H1 (cell line): Measurements from ENCODE around the gene ARHGEF28. TPM values are rescaled to one million over a fixed set of nuclear protein-coding genes. Genes with fewer than 3 reads are reported as not detected.

Source experiments
- CTCF ChIA-PET: fragments of 300-600 bp; sonication (Branson Sonifier 250); formaldehyde crosslinking; loops from one replicate; lab custom pipeline; 2021; ENCODE audit not compliant: partially characterized antibody; lab: Charles Lee
- POLR2A ChIA-PET: fragments of 300-600 bp; sonication (Branson Sonifier 250); formaldehyde crosslinking; loops from one replicate; lab custom pipeline; 2021; ENCODE audit warnings: inconsistent platforms; ENCODE audit not compliant: partially characterized antibody; lab: Charles Lee
- DNase-seq, 2 experiments: peaks; one replicate each; pipeline versions ENCODE4 v3.0.0 to v3.0.0-alpha.2; 2010 to 2022; ENCODE audit warnings: low spot score in 2 of 2, low read depth in 1 of 2, mixed read lengths in 1 of 2
- FAIRE-seq: peaks from 2 replicates; lab custom pipeline; 2011; peaks lifted over from hg19 to GRCh38; lab: Jason Lieb, UNC
- H2AFZ ChIP-seq: 2 replicates; pipeline ENCODE4 v1.8.1; 2012; ENCODE audit warnings: low read length, inconsistent platforms
- H2AK5ac ChIP-seq: 2 replicates; pipeline ENCODE4 v1.6.1; 2013; ENCODE audit warnings: low read depth, low read length
- H2BK120ac ChIP-seq: replicated peaks from 2 replicates; pipeline ENCODE3; 2013; ENCODE audit warnings: low read depth, low read length, inconsistent platforms
- H2BK12ac ChIP-seq: 2 replicates; pipeline ENCODE4 v1.6.1; 2013; ENCODE audit warnings: low read depth, low read length
- H2BK15ac ChIP-seq: 2 replicates; pipeline ENCODE4 v1.6.1; 2013; ENCODE audit warnings: low read length
- H2BK20ac ChIP-seq: 2 replicates; pipeline ENCODE4 v1.6.1; 2013; ENCODE audit warnings: low read length
- H2BK5ac ChIP-seq: 2 replicates; pipeline ENCODE4 v1.6.1; 2013; ENCODE audit warnings: low read depth, low read length
- H3K14ac ChIP-seq: 2 replicates; pipeline ENCODE4 v1.6.1; 2013; ENCODE audit warnings: inconsistent platforms; ENCODE audit not compliant: insufficient read length
- H3K18ac ChIP-seq: 2 replicates; pipeline ENCODE4 v1.6.1; 2013; ENCODE audit warnings: low read length; ENCODE audit errors: extremely low read depth
- H3K23ac ChIP-seq: 2 replicates; pipeline ENCODE4 v1.6.1; 2013; ENCODE audit warnings: inconsistent platforms; ENCODE audit not compliant: insufficient read length
- H3K23me2 ChIP-seq: 2 replicates; pipeline ENCODE4 v1.6.1; 2013; ENCODE audit warnings: low read depth, low read length
- H3K27ac ChIP-seq: 2 replicates; pipeline ENCODE4 v1.6.1; 2011; ENCODE audit warnings: low read depth, low read length, inconsistent platforms
- H3K27me3 ChIP-seq, 4 experiments: replicated peaks in 1 of 4; 1 replicate in 1 of 4; 2 replicates in 3 of 4; pipeline versions ENCODE4 v1.6.1 to v1.8.1; 2011 to 2013; ENCODE audit warnings: low read length in 3 of 4, mild to moderate bottlenecking in 3 of 4, inconsistent platforms in 2 of 4, mixed read lengths in 2 of 4, moderate library complexity in 1 of 4; ENCODE audit not compliant: control insufficient read depth in 3 of 4, insufficient read depth in 3 of 4; ENCODE audit errors: extremely low read depth in 1 of 4
- H3K36me3 ChIP-seq, 4 experiments: 2 replicates each; pipeline versions ENCODE4 v1.6.1 to v1.8.1; 2011 to 2013; ENCODE audit warnings: mild to moderate bottlenecking in 4 of 4, low read length in 3 of 4, moderate library complexity in 2 of 4, control low read depth in 1 of 4, inconsistent platforms in 1 of 4; ENCODE audit not compliant: insufficient read depth in 4 of 4, control insufficient read depth in 2 of 4
- H3K4ac ChIP-seq: replicated peaks from 2 replicates; pipeline ENCODE3; 2013; ENCODE audit warnings: low read length, low read depth, mixed read lengths, inconsistent platforms; ENCODE audit not compliant: insufficient read length
- H3K4me1 ChIP-seq, 4 experiments: replicated peaks in 1 of 4; 1 replicate in 1 of 4; 2 replicates in 3 of 4; pipeline versions ENCODE4 v1.6.1 to v1.8.1; 2011 to 2013; ENCODE audit warnings: low read length in 3 of 4, inconsistent platforms in 2 of 4, mixed read lengths in 1 of 4; ENCODE audit not compliant: insufficient read depth in 4 of 4, control insufficient read depth in 3 of 4
- H3K4me2 ChIP-seq, 2 experiments: 2 replicates each; pipeline versions ENCODE4 v1.6.1 to v1.8.1; 2011 to 2013; ENCODE audit warnings: low read depth in 2 of 2, low read length in 2 of 2, control low read depth in 1 of 2, inconsistent platforms in 1 of 2, mild to moderate bottlenecking in 1 of 2; ENCODE audit not compliant: insufficient read depth in 1 of 2
- H3K4me3 ChIP-seq, 4 experiments: fragments of 200-600, 300-600 bp in 1 of 4; sonication (generic), shearing (Covaris generic), sonication (Bioruptor Twin) in 1 of 4; 2 replicates each; pipeline versions ENCODE4 v1.5.1 to v1.8.1; 2011 to 2016; ENCODE audit warnings: low read length in 4 of 4, low read depth in 3 of 4, control low read depth in 2 of 4, inconsistent platforms in 2 of 4, mild to moderate bottlenecking in 2 of 4, mixed read lengths in 1 of 4, moderate library complexity in 1 of 4; ENCODE audit not compliant: insufficient read depth in 2 of 4; ENCODE audit errors: extremely low read depth in 1 of 4
- H3K56ac ChIP-seq: replicated peaks from 2 replicates; pipeline ENCODE3; 2013; ENCODE audit warnings: low read depth, mild to moderate bottlenecking, mixed read lengths, low read length, inconsistent platforms; ENCODE audit not compliant: insufficient read length
- H3K79me1 ChIP-seq: 2 replicates; pipeline ENCODE4 v1.6.1; 2013; ENCODE audit warnings: low read depth, low read length, control low read depth
- H3K79me2 ChIP-seq, 2 experiments: 2 replicates each; pipeline versions ENCODE4 v1.6.1 to v1.8.1; 2012 to 2013; ENCODE audit warnings: low read length in 2 of 2, mild to moderate bottlenecking in 2 of 2, inconsistent platforms in 1 of 2; ENCODE audit not compliant: insufficient read depth in 2 of 2, control insufficient read depth in 1 of 2
- H3K9ac ChIP-seq, 4 experiments: replicated peaks in 1 of 4; 1 replicate in 1 of 4; 2 replicates in 3 of 4; pipeline versions ENCODE4 v1.6.1 to v1.8.1; 2011 to 2013; ENCODE audit warnings: low read depth in 3 of 4, low read length in 3 of 4, control low read depth in 2 of 4, mild to moderate bottlenecking in 2 of 4, moderate library complexity in 2 of 4, inconsistent platforms in 1 of 4; ENCODE audit errors: extremely low read depth in 1 of 4
- H3K9me3 ChIP-seq, 2 experiments: 2 replicates each; pipeline versions ENCODE4 v1.6.1 to v1.8.1; 2012 to 2013; ENCODE audit warnings: mild to moderate bottlenecking in 2 of 2, moderate library complexity in 2 of 2, control low read depth in 1 of 2, inconsistent platforms in 1 of 2, low read depth in 1 of 2, low read length in 1 of 2, mixed read lengths in 1 of 2; ENCODE audit not compliant: insufficient read depth in 2 of 2
- H4K20me1 ChIP-seq, 2 experiments: replicated peaks in 1 of 2; 2 replicates each; pipeline versions ENCODE3 to v1.8.1; 2011 to 2013; ENCODE audit warnings: inconsistent platforms in 2 of 2, low read length in 2 of 2, mild to moderate bottlenecking in 1 of 2; ENCODE audit not compliant: insufficient read depth in 2 of 2, control insufficient read depth in 1 of 2
- H4K5ac ChIP-seq: 2 replicates; pipeline ENCODE4 v1.6.1; 2013; ENCODE audit warnings: low read length, low read depth, mixed read lengths, inconsistent platforms; ENCODE audit not compliant: insufficient read length
- H4K8ac ChIP-seq: 2 replicates; pipeline ENCODE4 v1.8.0; 2013; ENCODE audit warnings: mild to moderate bottlenecking, moderate library complexity, low read length, inconsistent platforms; ENCODE audit not compliant: insufficient read depth; ENCODE audit errors: extremely low read depth
- H4K91ac ChIP-seq: replicated peaks from 2 replicates; pipeline ENCODE3; 2013; ENCODE audit warnings: low read length, mixed read lengths, inconsistent platforms; ENCODE audit not compliant: insufficient read length
- ATF3 ChIP-seq: IDR thresholded peaks from 2 replicates; pipeline ENCODE4 v1.6.1; 2011; ENCODE audit warnings: low read depth, mild to moderate bottlenecking, low read length; ENCODE audit not compliant: insufficient read depth
- BRCA1 ChIP-seq: IDR thresholded peaks from 2 replicates; pipeline ENCODE4 v1.6.1; 2012; ENCODE audit warnings: low read depth, low read length, improper control_type of control experiment
- CEBPB ChIP-seq: IDR thresholded peaks from 2 replicates; pipeline ENCODE4 v1.6.1; 2012; ENCODE audit warnings: low read depth, low read length
- EP300 ChIP-seq, 2 experiments: IDR thresholded peaks; 1 replicate in 1 of 2; 2 replicates in 1 of 2; pipeline ENCODE4 v1.6.1; 2011 to 2012; ENCODE audit warnings: low read depth in 2 of 2, low read length in 2 of 2, mild to moderate bottlenecking in 2 of 2, borderline replicate concordance in 1 of 2, inconsistent platforms in 1 of 2, moderate library complexity in 1 of 2
- JUN ChIP-seq: IDR thresholded peaks from 2 replicates; pipeline ENCODE4 v1.6.1; 2011; ENCODE audit warnings: low read depth, mild to moderate bottlenecking, improper control_type of control experiment, low read length
- KDM1A ChIP-seq: fragments of 200-600, 300-600 bp; sonication (generic); IDR thresholded peaks from 2 replicates; pipeline ENCODE4 v1.7.1; 2016; ENCODE audit warnings: mild to moderate bottlenecking, low read length, borderline replicate concordance
- MAX ChIP-seq: IDR thresholded peaks from 2 replicates; pipeline ENCODE4 v1.6.1; 2012; ENCODE audit warnings: inconsistent platforms
- PHF8 ChIP-seq: fragments of 200-600 bp; sonication (generic); conservative IDR thresholded peaks from 2 replicates; pipeline ENCODE4 v1.7.1; 2012; ENCODE audit warnings: low read depth, mild to moderate bottlenecking, inconsistent platforms, low read length, moderate library complexity
- RAD21 ChIP-seq, 2 experiments: IDR thresholded peaks in 1 of 2; conservative IDR thresholded peaks in 1 of 2; 2 replicates each; pipeline ENCODE4 v1.6.1; 2011; ENCODE audit warnings: low read depth in 2 of 2, low read length in 2 of 2, improper control_type of control experiment in 1 of 2, inconsistent platforms in 1 of 2, mild to moderate bottlenecking in 1 of 2, moderate library complexity in 1 of 2
- RFX5 ChIP-seq: IDR thresholded peaks from 2 replicates; pipeline ENCODE4 v1.6.1; 2011; ENCODE audit warnings: low read depth, low read length, improper control_type of control experiment, borderline replicate concordance
- SP1 ChIP-seq: IDR thresholded peaks from 2 replicates; pipeline ENCODE4 v1.6.1; 2011; ENCODE audit warnings: low read depth, low read length
- TBP ChIP-seq: IDR thresholded peaks from 2 replicates; pipeline ENCODE4 v1.6.1; 2011; ENCODE audit warnings: low read depth, low read length, improper control_type of control experiment
- TCF12 ChIP-seq: IDR thresholded peaks from 2 replicates; pipeline ENCODE4 v1.6.1; 2011; ENCODE audit warnings: low read depth, mild to moderate bottlenecking, low read length
- WGBS, 2 experiments: shearing (Covaris generic) in 1 of 2; methylation state at CpG; one replicate each; pipeline versions ENCODE4 v1.1.6 to v1.1.7; 2013 to 2015; ENCODE audit warnings: low lambda C conversion rate in 2 of 2, mixed read lengths in 2 of 2, inconsistent platforms in 1 of 2, low coverage in 1 of 2, missing lambda C conversion rate in 1 of 2; ENCODE audit not compliant: insufficient replicate concordance in 2 of 2, insufficient coverage in 1 of 2, insufficient read length in 1 of 2; ENCODE audit errors: extremely low coverage in 1 of 2, missing lambda C conversion rate in 1 of 2; 5-methylcytosine and 5-hydroxymethylcytosine counted together
- polyA plus RNA-seq, 7 experiments: library from polyadenylated mRNA; depleted of rRNA in 3 of 7; stranded (reverse) in 5 of 7; unstranded in 2 of 7; fragments of >200 nt in 5 of 7; fragments of 200-250 nt in 2 of 7; gene quantifications; 1 replicate in 5 of 7; 2 replicates in 1 of 7; 4 replicates in 1 of 7; pipeline versions ENCODE4 v1.2.1 to v1.2.3, GENCODE V29; 2011 to 2013; ENCODE audit warnings: missing spikeins in 2 of 7, mixed read lengths in 2 of 7
- total RNA-seq: library from RNA; stranded (reverse); fragmentation: NEBNext Ultra II Directional; extraction: Animal tissue kit (Norgen Biotek cat#: 25700); gene quantifications from 2 replicates; pipeline ENCODE4 v1.2.1, GENCODE V29; 2021

Gene ARHGEF28
- total and polyA plus RNA-seq, 2 of the 8 experiments (the other 6 are each of a cell fraction or from before 2014, with no cell fraction given) = 0.33 to 1.0 TPM

- Histone ChIP-seq H3K36me3 (no peaks in the 10 kb centered on the region), H4K20me1 (no peaks in the 10 kb centered on the region), H3K23ac (no peak overlapping the region), H2BK5ac (no peak overlapping the region), H3K56ac (no peak overlapping the region), H2BK15ac (no peak overlapping the region), H3K4ac (no peak overlapping the region), H3K79me2 (no peaks in the 10 kb centered on the region), H3K27me3 (no peaks in the 10 kb centered on the region; a peak in 1 of 7 replicates), H2AK5ac (no peak overlapping the region), H3K14ac (no peak overlapping the region), H3K9ac (peak overlapping the region in 1 of 4 experiments; percentile 34; a peak in 1 of 7 replicates), H4K91ac (no peak overlapping the region), H2BK20ac (no peak overlapping the region), H3K4me3 (no peak overlapping the region), H3K79me1 (no peaks in the 10 kb centered on the region), H3K4me1 (peaks cover 0 to 3% (median 2%) of the 10 kb centered on the region in 4 experiments; a peak in 1 of 7 replicates), H4K8ac (no peak overlapping the region), H3K18ac (no peak overlapping the region), H4K5ac (no peak overlapping the region), H3K23me2 (no peaks in the 10 kb centered on the region), H2BK12ac (no peak overlapping the region), H3K27ac (no peak overlapping the region), H2AFZ (no peak overlapping the region), H3K9me3 (no peaks in the 10 kb centered on the region), H3K4me2 (no peak overlapping the region), H2BK120ac (no peak overlapping the region)
- FAIRE-seq (no peak), DNase-seq (no peak)
- POLR2A ChIA-PET = interaction anchor here (0.7 kb wide), 1 partner anchor 196 kb away, joined by 3 read pairs; no protein-coding TSS in a partner anchor
- 94% methylated on average over 3 of the region's 3 CpGs; no CpG with 5 or more reads in 1 of the 2 experiments for WGBS, 2 experiments
- CTCF ChIA-PET = interaction anchor here (1.4 kb wide), 1 partner anchor 20 kb away, joined by 4 read pairs; no protein-coding TSS in a partner anchor
- TF ChIP-seq PHF8 = no peak
- TF ChIP-seq KDM1A = no peak
- TF ChIP-seq JUN = no peak
- no peak for TF ChIP-seq ATF3
- no peak for TF ChIP-seq TCF12
- no peak for TF ChIP-seq EP300 (IDR thresholded peaks at IDR 0.05; ENCODE audit: borderline replicate concordance in 1 of 2, low read depth in 2 of 2, low read length in 2 of 2)
- TF ChIP-seq BRCA1 = no peak
- no peak for TF ChIP-seq RAD21 (IDR thresholded peaks at IDR 0.05 in 1 of 2, conservative IDR thresholded peaks at IDR 0.05 in 1 of 2; ENCODE audit: low read depth in 2 of 2, low read length in 2 of 2)
- no peak for TF ChIP-seq TBP
- no peak for TF ChIP-seq RFX5
- TF ChIP-seq SP1 = no peak
- TF ChIP-seq CEBPB = no peak
- no peak for TF ChIP-seq MAX
Measured at GRCh38 chr5:73922224-73922623, 296.2 kb downstream of the ARHGEF28 start.
